HCT116 (cell line): Measurements from ENCODE around the gene RAB5A.

Source experiments
- EZH2 ChIP-seq: fragments of 200-600 bp; sonication (generic); IDR thresholded peaks from 2 replicates; pipeline ENCODE4 v1.6.1; 2017; ENCODE audit warnings: antibody characterized with exemption, mixed run types
- EZH2phosphoT487 ChIP-seq: fragments of 200-600 bp; IDR thresholded peaks from 2 replicates; pipeline ENCODE4 v1.6.1; 2018; ENCODE audit warnings: antibody characterized with exemption, borderline replicate concordance
- POLR2A ChIP-seq: IDR thresholded peaks from 2 replicates; pipeline ENCODE4 v1.7.0; 2011; ENCODE audit warnings: borderline replicate concordance; ENCODE audit not compliant: insufficient read depth, insufficient read length; ENCODE audit errors: extremely low read depth
- POLR2AphosphoS5 ChIP-seq: IDR thresholded peaks from 2 replicates; pipeline ENCODE4 v1.6.1; 2011; ENCODE audit warnings: mild to moderate bottlenecking, low read depth, low read length, moderate library complexity
- RAD21 ChIP-seq: IDR thresholded peaks from 2 replicates; pipeline ENCODE4 v1.6.1; 2012; ENCODE audit warnings: low read depth, mild to moderate bottlenecking
- SIN3A ChIP-seq: IDR thresholded peaks from 2 replicates; pipeline ENCODE4 v1.6.1; 2012; ENCODE audit warnings: low read depth
- ZNF274 ChIP-seq: fragments of 200-500 bp; sonication (Bioruptor generic); IDR thresholded peaks from 2 replicates; pipeline ENCODE4 v1.6.1; 2014; ENCODE audit warnings: mild to moderate bottlenecking, low read depth, low read length, inconsistent platforms
- TF ChIP-seq, protein P1 (sequence below), 3 experiments: fragments of 200-600 bp in 1 of 3; sonication (generic) in 1 of 3; IDR thresholded peaks in 2 of 3; conservative IDR thresholded peaks in 1 of 3; 2 replicates each; pipeline ENCODE4 v1.5.1; 2012 to 2017; ENCODE audit warnings: low read depth in 2 of 3, low read length in 2 of 3, antibody characterized with exemption in 1 of 3, borderline replicate concordance in 1 of 3, control low read depth in 1 of 3, mild to moderate bottlenecking in 1 of 3, mixed read lengths in 1 of 3, mixed run types in 1 of 3, moderate library complexity in 1 of 3; ENCODE audit not compliant: insufficient read depth in 1 of 3
- TF ChIP-seq, protein P2 (sequence below): IDR thresholded peaks from 2 replicates; pipeline ENCODE4 v1.6.1; 2012

DNA sequence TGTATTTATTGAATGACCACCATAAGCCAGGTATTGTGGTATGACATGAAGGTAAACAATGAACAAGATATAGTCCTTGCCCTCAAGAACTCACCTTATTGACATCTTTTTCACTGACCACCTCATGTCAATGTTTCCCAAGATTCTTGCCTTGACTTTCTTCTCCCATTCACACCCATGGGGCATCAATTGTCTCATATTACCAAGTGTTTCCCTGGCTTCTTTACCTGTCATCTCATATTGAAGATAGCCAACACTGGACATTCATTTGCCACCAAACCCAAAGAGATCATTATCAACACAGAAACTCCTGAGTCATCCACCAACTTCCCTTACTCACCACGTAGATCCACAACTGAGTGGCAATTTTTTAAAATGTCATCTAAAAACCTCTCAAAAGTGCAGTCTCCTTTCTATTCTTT is 15.1 kb upstream of the RAB5A start:
- TF ChIP-seq RAD21, result no peak
- no peak for TF ChIP-seq EZH2
- no peak for TF ChIP-seq POLR2A
- TF ChIP-seq ZNF274, result no peak
- no peak for TF ChIP-seq SIN3A
- TF ChIP-seq, protein P1, sequence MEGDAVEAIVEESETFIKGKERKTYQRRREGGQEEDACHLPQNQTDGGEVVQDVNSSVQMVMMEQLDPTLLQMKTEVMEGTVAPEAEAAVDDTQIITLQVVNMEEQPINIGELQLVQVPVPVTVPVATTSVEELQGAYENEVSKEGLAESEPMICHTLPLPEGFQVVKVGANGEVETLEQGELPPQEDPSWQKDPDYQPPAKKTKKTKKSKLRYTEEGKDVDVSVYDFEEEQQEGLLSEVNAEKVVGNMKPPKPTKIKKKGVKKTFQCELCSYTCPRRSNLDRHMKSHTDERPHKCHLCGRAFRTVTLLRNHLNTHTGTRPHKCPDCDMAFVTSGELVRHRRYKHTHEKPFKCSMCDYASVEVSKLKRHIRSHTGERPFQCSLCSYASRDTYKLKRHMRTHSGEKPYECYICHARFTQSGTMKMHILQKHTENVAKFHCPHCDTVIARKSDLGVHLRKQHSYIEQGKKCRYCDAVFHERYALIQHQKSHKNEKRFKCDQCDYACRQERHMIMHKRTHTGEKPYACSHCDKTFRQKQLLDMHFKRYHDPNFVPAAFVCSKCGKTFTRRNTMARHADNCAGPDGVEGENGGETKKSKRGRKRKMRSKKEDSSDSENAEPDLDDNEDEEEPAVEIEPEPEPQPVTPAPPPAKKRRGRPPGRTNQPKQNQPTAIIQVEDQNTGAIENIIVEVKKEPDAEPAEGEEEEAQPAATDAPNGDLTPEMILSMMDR (IDR thresholded peaks at IDR 0.05 in 2 of 3, conservative IDR thresholded peaks at IDR 0.05 in 1 of 3; ENCODE audit: borderline replicate concordance in 1 of 3, insufficient read depth in 1 of 3, low read depth in 2 of 3, low read length in 2 of 3), result no peak
- TF ChIP-seq POLR2AphosphoS5, result no peak
- TF ChIP-seq EZH2phosphoT487, result no peak
- TF ChIP-seq, protein P2, sequence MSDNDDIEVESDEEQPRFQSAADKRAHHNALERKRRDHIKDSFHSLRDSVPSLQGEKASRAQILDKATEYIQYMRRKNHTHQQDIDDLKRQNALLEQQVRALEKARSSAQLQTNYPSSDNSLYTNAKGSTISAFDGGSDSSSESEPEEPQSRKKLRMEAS, result no peak
